Stimulated activated CD4-positive, alpha-beta T cell treated with anti-CD3 and anti-CD28 coated beads, Interleukin-4, amount 100 ng/mL, for 4 hours (primary cell): ENCODE measurements around the gene PTGIS.
"Not testable (repeated sequence)": the region's sequence is repeated elsewhere in the genome, so short reads cannot be mapped to it uniquely, and the experiment has no call there.

ENCODE experiments used
- DNase-seq, 2 experiments: peaks; one replicate each; pipeline ENCODE4 v3.0.0-alpha.2; 2020

Gene PTGIS

GRCh38 chr20:49575551-49576060 lies 7.7 kb upstream of the PTGIS start:
- DNase-seq = no peak

- DNase-seq = no peak
Observed at GRCh38 chr20:49573900-49574416, 6.0 kb upstream of the PTGIS start.

GRCh38 chr20:49572857-49573256 lies 4.9 kb upstream of the PTGIS start:
- no peak for DNase-seq

GRCh38 chr20:49571553-49571835 lies 3.6 kb upstream of the PTGIS start:
- no peak for DNase-seq

- no peak for DNase-seq
Observed at GRCh38 chr20:49570828-49571552, 3.1 kb upstream of the PTGIS start.

- DNase-seq = no peak
Observed at GRCh38 chr20:49570161-49570827, 2.4 kb upstream of the PTGIS start.

- no peak for DNase-seq
Observed at GRCh38 chr20:49569411-49570115, 1.6 kb upstream of the PTGIS start.

- no peak for DNase-seq
Observed at GRCh38 chr20:49568278-49569151, 578 bp upstream of the PTGIS start.

GRCh38 chr20:49566401-49567364 lies 1.3 kb downstream of the PTGIS start:
- DNase-seq = no peak

- not testable (repeated sequence) for DNase-seq
Observed at GRCh38 chr20:49564991-49565390, 2.9 kb downstream of the PTGIS start.

GRCh38 chr20:49563015-49563980 lies 4.6 kb downstream of the PTGIS start:
- no peak for DNase-seq

- DNase-seq = no peak
Observed at GRCh38 chr20:49562311-49563014, 5.5 kb downstream of the PTGIS start.

- DNase-seq = no peak
Observed at GRCh38 chr20:49561806-49562205, 6.1 kb downstream of the PTGIS start.

- DNase-seq = no peak
Observed at GRCh38 chr20:49561256-49561655, 6.7 kb downstream of the PTGIS start.

GRCh38 chr20:49560646-49561045 lies 7.3 kb downstream of the PTGIS start:
- no peak for DNase-seq

GRCh38 chr20:49560186-49560585 lies 7.8 kb downstream of the PTGIS start:
- no peak for DNase-seq

- no peak for DNase-seq
Observed at GRCh38 chr20:49559411-49560081, 8.4 kb downstream of the PTGIS start.

- DNase-seq = no peak
Observed at GRCh38 chr20:49558826-49559225, 9.1 kb downstream of the PTGIS start.

- DNase-seq = no peak
Observed at GRCh38 chr20:49557449-49557848, 10.5 kb downstream of the PTGIS start.
